ENCODE measurements around the gene SCFD2.
A peak's percentile ranks its signal among the peaks of the same experiment; 100 is the strongest.
"Not testable (repeated sequence)": the region's sequence is repeated elsewhere in the genome, so short reads cannot be mapped to it uniquely, and the experiment has no call there.

The SCFD2 gene

GRCh38 chr4:52840531-52841370, 525.1 kb downstream of the SCFD2 start:
- no peak for DNase-seq

GRCh38 chr4:52838729-52839586, 526.9 kb downstream of the SCFD2 start:
- DNase-seq, result no peak

GRCh38 chr4:52837716-52838558, 527.9 kb downstream of the SCFD2 start:
- DNase-seq, result peak; percentile 85

DNA sequence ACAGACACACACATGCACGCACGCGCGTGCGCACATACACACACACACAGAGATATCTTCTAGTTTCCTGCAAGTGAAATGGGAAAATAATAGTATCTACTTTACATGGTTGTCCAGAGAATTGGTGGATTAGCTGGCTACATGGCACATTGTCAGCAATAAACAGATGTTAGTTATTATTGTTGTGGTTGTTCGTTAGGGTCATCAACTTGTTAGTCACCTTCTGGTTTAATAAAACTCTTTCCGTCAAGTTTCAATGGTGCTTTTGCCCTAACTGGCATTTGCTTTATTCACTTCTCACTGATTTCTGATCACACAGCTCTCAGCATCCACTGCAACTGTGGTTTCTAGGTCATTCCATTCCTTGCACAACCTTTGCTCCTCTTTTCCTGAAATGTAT, 529.2 kb downstream of the SCFD2 start:
- DNase-seq, result peak; percentile 34

DNA sequence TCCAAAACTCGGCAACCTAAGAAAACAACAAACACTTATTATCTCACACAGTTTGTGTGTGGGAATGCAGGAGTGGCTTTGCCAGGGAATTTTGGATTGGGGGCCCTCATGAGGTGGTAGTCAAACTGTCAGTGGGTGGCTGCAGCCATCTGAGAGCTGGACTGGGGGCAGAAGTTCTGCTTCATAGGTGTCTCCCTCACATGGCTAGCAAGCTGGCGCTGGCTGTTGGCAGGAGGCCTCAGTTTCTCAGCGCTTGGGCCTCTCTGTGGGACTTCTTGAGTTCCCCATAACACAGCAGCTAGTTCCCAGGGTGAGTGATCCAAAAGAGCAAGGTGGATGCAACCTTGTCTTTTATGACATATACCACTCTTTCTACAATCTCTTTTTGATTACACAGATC, 529.7 kb downstream of the SCFD2 start:
- DNase-seq, result no peak

- DNase-seq, result not testable (repeated sequence)
Measured at GRCh38 chr4:52834641-52835456, 531.0 kb downstream of the SCFD2 start.

GRCh38 chr4:52833941-52834525, 531.8 kb downstream of the SCFD2 start:
- DNase-seq, result peak; percentile 56

GRCh38 chr4:52825460-52826090, 540.3 kb downstream of the SCFD2 start:
- DNase-seq, result no peak

GRCh38 chr4:52824603-52825459, 541.0 kb downstream of the SCFD2 start:
- peak; percentile 86 for DNase-seq

GRCh38 chr4:52824270-52824602, 541.6 kb downstream of the SCFD2 start:
- DNase-seq, result no peak

GRCh38 chr4:52823702-52824092, 542.2 kb downstream of the SCFD2 start:
- no peak for DNase-seq

Measured in fibroblast of upper back skin (primary cell).